Activated CD8-positive, alpha-beta memory T cell treated with anti-CD3 and anti-CD28 coated beads for 36 hours (primary cell): ENCODE measurements around the gene COL5A2. TPM values are rescaled to one million over a fixed set of nuclear protein-coding genes. Genes with fewer than 3 reads are reported as not detected.

ENCODE experiments used
- CTCF ChIA-PET: fragments of 350-600 bp; sonication (Branson Sonifier 250); formaldehyde crosslinking; loops from one replicate; lab custom pipeline; 2021; ENCODE audit warnings: antibody characterized with exemption; lab: Charles Lee
- POLR2A ChIA-PET: fragments of 350-600 bp; sonication (Branson Sonifier 250); formaldehyde crosslinking; loops from one replicate; lab custom pipeline; 2021; ENCODE audit warnings: antibody characterized with exemption; lab: Charles Lee
- total RNA-seq, 2 experiments: library from RNA; stranded (reverse); gene quantifications; one replicate each; pipeline ENCODE4 v1.2.3, GENCODE V29; 2021

Gene COL5A2
- total RNA-seq, 2 experiments from 2014 or later, result 1.4 to 1.5 TPM

- ChIA-PET CTCF (no interaction called here), POLR2A (no interaction called here)
Observed at GRCh38 chr2:189153619-189154018, 25.9 kb downstream of the COL5A2 start.

- POLR2A ChIA-PET, result no interaction called here
Observed at GRCh38 chr2:189152483-189152882, 27.1 kb downstream of the COL5A2 start.

GRCh38 chr2:189151906-189152305 lies 27.7 kb downstream of the COL5A2 start:
- ChIA-PET CTCF (interaction anchor here (0.9 kb wide), 1 partner anchor 9 kb away, joined by 4 read pairs; no protein-coding TSS in a partner anchor), POLR2A (no interaction called here)

More at GRCh38 chr2:189152483-189152882, 27.1 kb downstream of the COL5A2 start:
- CTCF ChIA-PET, result interaction anchor here (0.9 kb wide), 1 partner anchor 10 kb away, joined by 4 read pairs; no protein-coding TSS in a partner anchor

GRCh38 chr2:189150033-189150432 lies 29.5 kb downstream of the COL5A2 start:
- ChIA-PET POLR2A (no interaction called here), CTCF (no interaction called here)

- ChIA-PET CTCF (interaction anchor here (1.0 kb wide), 1 partner anchor 139 kb away, joined by 3 read pairs; no protein-coding TSS in a partner anchor), POLR2A (no interaction called here)
Observed at GRCh38 chr2:189147989-189148388, 31.6 kb downstream of the COL5A2 start.

GRCh38 chr2:189147361-189147760 lies 32.2 kb downstream of the COL5A2 start:
- CTCF ChIA-PET, result no interaction called here

GRCh38 chr2:189146553-189146952 lies 33.0 kb downstream of the COL5A2 start:
- ChIA-PET CTCF (no interaction called here), POLR2A (no interaction called here)

More at GRCh38 chr2:189147361-189147760, 32.2 kb downstream of the COL5A2 start:
- POLR2A ChIA-PET, result no interaction called here

GRCh38 chr2:189144700-189145211 lies 34.8 kb downstream of the COL5A2 start:
- CTCF ChIA-PET, result no interaction called here
- POLR2A ChIA-PET, result no interaction called here

GRCh38 chr2:189143925-189144324 lies 35.6 kb downstream of the COL5A2 start:
- POLR2A ChIA-PET, result no interaction called here
- CTCF ChIA-PET, result interaction anchor here (0.6 to 1.4 kb wide), 5 partner anchors 144 to 279 kb away, joined by 3 read pairs; no protein-coding TSS in a partner anchor

GRCh38 chr2:189142893-189143759 lies 36.4 kb downstream of the COL5A2 start:
- CTCF ChIA-PET, result interaction anchor here (0.6 to 1.4 kb wide), 12 partner anchors 8 to 280 kb away, joined by 3 to 6 read pairs (median 3); no protein-coding TSS in a partner anchor
- POLR2A ChIA-PET, result no interaction called here

- ChIA-PET CTCF (no interaction called here), POLR2A (no interaction called here)
Observed at GRCh38 chr2:189138800-189139199, 40.8 kb downstream of the COL5A2 start.

- POLR2A ChIA-PET, result no interaction called here
- CTCF ChIA-PET, result no interaction called here
Observed at GRCh38 chr2:189137519-189137918, 42.0 kb downstream of the COL5A2 start.

GRCh38 chr2:189134485-189134884 lies 45.1 kb downstream of the COL5A2 start:
- POLR2A ChIA-PET, result no interaction called here

GRCh38 chr2:189131991-189132390 lies 47.6 kb downstream of the COL5A2 start:
- ChIA-PET POLR2A (no interaction called here), CTCF (no interaction called here)

More at GRCh38 chr2:189134485-189134884, 45.1 kb downstream of the COL5A2 start:
- CTCF ChIA-PET, result interaction anchor here (1.1 kb wide), 1 partner anchor 8 kb away, joined by 3 read pairs; no protein-coding TSS in a partner anchor

GRCh38 chr2:189129971-189130370 lies 49.6 kb downstream of the COL5A2 start:
- CTCF ChIA-PET, result no interaction called here

GRCh38 chr2:189128970-189129369 lies 50.6 kb downstream of the COL5A2 start:
- ChIA-PET CTCF (no interaction called here), POLR2A (no interaction called here)

More at GRCh38 chr2:189129971-189130370, 49.6 kb downstream of the COL5A2 start:
- POLR2A ChIA-PET, result no interaction called here

- ChIA-PET POLR2A (no interaction called here), CTCF (no interaction called here)
Observed at GRCh38 chr2:189127756-189128155, 51.8 kb downstream of the COL5A2 start.

- CTCF ChIA-PET, result no interaction called here
Observed at GRCh38 chr2:189125195-189125594, 54.4 kb downstream of the COL5A2 start.

GRCh38 chr2:189124175-189124574 lies 55.4 kb downstream of the COL5A2 start:
- CTCF ChIA-PET, result interaction anchor here (1.0 kb wide), 1 partner anchor 282 kb away, joined by 3 read pairs; no protein-coding TSS in a partner anchor
- POLR2A ChIA-PET, result no interaction called here

More at GRCh38 chr2:189125195-189125594, 54.4 kb downstream of the COL5A2 start:
- POLR2A ChIA-PET, result no interaction called here

GRCh38 chr2:189118386-189118785 lies 61.2 kb downstream of the COL5A2 start:
- POLR2A ChIA-PET, result no interaction called here

More at GRCh38 chr2:189118386-189118785, 61.2 kb downstream of the COL5A2 start:
- CTCF ChIA-PET, result no interaction called here
